ENCODE measurements around the gene PTCH2. TPM values are rescaled to one million over a fixed set of nuclear protein-coding genes. Genes with fewer than 3 reads are reported as not detected.

PTCH2 gene
- total RNA-seq, 1 experiment from 2014 or later = 1.1 TPM

DNA sequence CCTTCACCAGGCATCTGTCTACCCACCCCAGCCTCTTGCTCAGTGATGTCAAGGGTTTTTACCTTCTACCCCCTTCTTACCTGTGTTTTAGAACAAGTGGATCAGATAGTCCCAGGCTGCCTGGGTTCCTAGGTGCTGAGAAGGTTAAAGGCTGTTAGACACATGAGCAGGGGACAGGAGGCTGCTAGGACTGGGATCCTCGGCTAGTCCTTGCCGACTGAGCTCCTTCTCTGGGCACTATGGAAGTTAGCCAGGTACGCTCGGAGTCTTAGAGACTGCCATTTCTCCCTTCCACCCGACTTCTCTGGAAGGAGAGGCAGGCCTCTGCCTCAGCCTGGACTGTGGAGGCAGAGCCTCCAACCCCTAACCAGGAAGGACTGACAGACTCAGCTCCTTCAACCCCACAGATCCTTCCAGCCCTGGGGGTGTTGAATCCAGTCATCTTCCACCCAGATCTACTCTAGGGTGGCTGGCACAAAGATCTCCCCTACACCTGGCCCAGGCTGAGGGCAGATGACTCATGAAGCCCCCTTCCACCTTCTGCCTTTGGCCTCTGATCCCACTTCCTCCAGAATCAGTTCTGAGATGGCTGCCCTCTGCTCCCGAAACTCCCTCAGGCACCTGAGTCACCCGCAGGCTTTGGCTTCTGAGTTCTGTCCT lies 36.2 kb downstream of the PTCH2 start, which contains the start of gene DYNLT4:
TSS of gene DYNLT4 (minus strand) at position 648 of the 660 bp plus-strand sequence. CDS start 683 bp downstream, outside the sequence.
- Mint-ChIP-seq H3K4me1 (peaks cover 36% of the 10 kb centered on the region), H3K27ac (peak within 1 kb of the TSS; percentile 100), H3K9me3 (no peaks in the 10 kb centered on the region), H3K4me3 (peak within 1 kb of the TSS; percentile 19; the same call in 1 of the 2 replicates), H3K36me3 (peaks cover 21% of the 10 kb centered on the region), H3K27me3 (ENCODE audit: low read depth) (peaks cover under 1% of the 10 kb centered on the region; the same call in 1 of the 2 replicates)
- no peak for ATAC-seq
- DNase-seq (ENCODE audit: low spot score) = no peak
- ChIA-PET CTCF (interaction anchor here (0.5 to 2.9 kb wide), 7 partner anchors 8 to 626 kb away, joined by 3 to 20 read pairs (median 9); partner anchors contain the start of genes BEST4 and RNU5D-1), POLR2A (interaction anchor here (1.4 kb wide), 2 partner anchors 20 to 86 kb away, joined by 3 read pairs; no protein-coding TSS in a partner anchor)
- no peak for TF ChIP-seq IRF2 (CRISPR knock-in tag; IDR thresholded peaks at IDR 0.05; ENCODE audit: borderline replicate concordance, low read depth)
- TF ChIP-seq MLX (CRISPR knock-in tag; IDR thresholded peaks at IDR 0.05) = no peak
- no peak for TF ChIP-seq ZNF423 (CRISPR knock-in tag; IDR thresholded peaks at IDR 0.05)
- TF ChIP-seq ZBTB43 (CRISPR knock-in tag; IDR thresholded peaks at IDR 0.05) = no peak
- TF ChIP-seq MYBL2 (CRISPR knock-in tag; IDR thresholded peaks at IDR 0.05) = no peak
- TF ChIP-seq ZNF532 (CRISPR knock-in tag; IDR thresholded peaks at IDR 0.05; ENCODE audit: borderline replicate concordance) = no peak
- no peak for TF ChIP-seq USF1 (CRISPR knock-in tag; IDR thresholded peaks at IDR 0.05)
- no peak for TF ChIP-seq NFE2L1 (CRISPR knock-in tag; IDR thresholded peaks at IDR 0.05)
- no peak for TF ChIP-seq CREM (CRISPR knock-in tag; IDR thresholded peaks at IDR 0.05)
- TF ChIP-seq, protein P1, sequence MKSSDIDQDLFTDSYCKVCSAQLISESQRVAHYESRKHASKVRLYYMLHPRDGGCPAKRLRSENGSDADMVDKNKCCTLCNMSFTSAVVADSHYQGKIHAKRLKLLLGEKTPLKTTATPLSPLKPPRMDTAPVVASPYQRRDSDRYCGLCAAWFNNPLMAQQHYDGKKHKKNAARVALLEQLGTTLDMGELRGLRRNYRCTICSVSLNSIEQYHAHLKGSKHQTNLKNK (CRISPR knock-in tag; IDR thresholded peaks at IDR 0.05) = no peak
- TF ChIP-seq SOX15 (CRISPR knock-in tag; IDR thresholded peaks at IDR 0.05) = no peak
- no peak for TF ChIP-seq FOXK1 (CRISPR knock-in tag; IDR thresholded peaks at IDR 0.05)
- no peak for TF ChIP-seq ZNF263 (CRISPR knock-in tag; IDR thresholded peaks at IDR 0.05; ENCODE audit: low read depth)
- TF ChIP-seq ELF4 (CRISPR knock-in tag; IDR thresholded peaks at IDR 0.05; ENCODE audit: low read depth) = no peak
- no peak for TF ChIP-seq CBFB (CRISPR knock-in tag; IDR thresholded peaks at IDR 0.05; ENCODE audit: low read depth)
- no peak for TF ChIP-seq AFF4 (CRISPR knock-in tag; IDR thresholded peaks at IDR 0.05; ENCODE audit: borderline replicate concordance)
- TF ChIP-seq ESRRA (CRISPR knock-in tag; IDR thresholded peaks at IDR 0.05; ENCODE audit: borderline replicate concordance) = no peak
- TF ChIP-seq NR2C2 (CRISPR knock-in tag; IDR thresholded peaks at IDR 0.05) = no peak
- TF ChIP-seq RELA (CRISPR knock-in tag; IDR thresholded peaks at IDR 0.05; ENCODE audit: borderline replicate concordance) = no peak
- TF ChIP-seq E2F4 (CRISPR knock-in tag; IDR thresholded peaks at IDR 0.05; ENCODE audit: borderline replicate concordance, low read depth) = no peak

All from WTC11 (cell line).